Measurements from ENCODE around the gene C2CD5.

Gene C2CD5

DNA sequence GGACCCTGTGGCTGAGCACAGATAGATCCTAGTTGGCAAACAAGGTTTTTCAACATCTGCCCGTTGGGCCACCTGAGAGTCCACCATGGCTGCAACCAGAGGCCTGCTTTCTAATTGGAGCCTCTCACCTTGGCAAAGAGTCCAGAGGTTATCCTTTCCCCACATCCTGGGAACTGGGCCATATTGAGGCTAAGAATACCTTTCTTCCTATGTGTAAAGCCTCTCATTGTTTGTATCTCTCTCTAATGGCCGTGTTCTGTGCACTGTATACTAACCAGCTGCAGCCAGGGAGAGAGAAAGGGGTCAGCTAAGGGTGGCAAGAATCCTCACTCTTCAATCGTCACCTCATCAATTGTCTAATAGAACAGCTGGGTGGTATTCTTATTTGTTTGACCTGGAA is 130.8 kb downstream of the C2CD5 start:
- no peak for DNase-seq

DNA sequence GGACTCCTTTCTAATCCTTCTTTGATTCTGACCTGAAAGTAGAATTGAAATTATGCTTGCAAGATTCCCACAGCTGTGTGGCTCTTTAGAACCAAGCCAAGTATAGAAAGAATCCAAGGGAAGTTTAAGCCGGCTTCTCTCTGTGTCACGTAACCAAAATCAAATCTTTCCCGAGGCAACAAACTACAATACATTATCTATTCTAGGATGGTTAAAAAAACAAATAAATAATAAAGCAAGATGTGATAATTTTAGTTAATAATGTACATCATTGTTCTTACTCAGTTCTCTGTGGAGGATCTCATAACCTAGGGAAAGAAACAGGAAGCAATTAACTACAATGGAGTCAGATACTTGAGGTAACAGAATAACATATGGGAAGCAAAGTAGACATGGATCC is 131.8 kb downstream of the C2CD5 start:
- no peak for DNase-seq

DNA sequence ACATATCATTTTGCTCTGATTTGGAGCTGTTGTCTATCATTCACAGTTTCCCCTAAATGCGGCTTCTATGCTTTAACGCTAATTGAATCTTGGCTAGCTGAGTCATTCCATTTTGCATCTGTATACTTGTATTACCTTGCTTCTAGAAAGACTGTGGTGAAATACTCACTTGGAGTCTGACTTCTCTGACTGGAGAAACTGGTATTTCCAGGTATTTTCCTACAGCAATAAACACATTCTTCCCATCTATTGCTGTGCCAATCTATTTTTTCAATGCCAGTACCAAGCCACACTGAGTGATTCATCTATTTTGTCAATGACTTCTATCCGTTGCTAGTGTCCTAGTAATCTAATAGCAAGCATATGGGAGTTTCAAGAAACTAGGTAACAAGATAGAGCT is 133.9 kb downstream of the C2CD5 start:
- no peak for DNase-seq

DNA sequence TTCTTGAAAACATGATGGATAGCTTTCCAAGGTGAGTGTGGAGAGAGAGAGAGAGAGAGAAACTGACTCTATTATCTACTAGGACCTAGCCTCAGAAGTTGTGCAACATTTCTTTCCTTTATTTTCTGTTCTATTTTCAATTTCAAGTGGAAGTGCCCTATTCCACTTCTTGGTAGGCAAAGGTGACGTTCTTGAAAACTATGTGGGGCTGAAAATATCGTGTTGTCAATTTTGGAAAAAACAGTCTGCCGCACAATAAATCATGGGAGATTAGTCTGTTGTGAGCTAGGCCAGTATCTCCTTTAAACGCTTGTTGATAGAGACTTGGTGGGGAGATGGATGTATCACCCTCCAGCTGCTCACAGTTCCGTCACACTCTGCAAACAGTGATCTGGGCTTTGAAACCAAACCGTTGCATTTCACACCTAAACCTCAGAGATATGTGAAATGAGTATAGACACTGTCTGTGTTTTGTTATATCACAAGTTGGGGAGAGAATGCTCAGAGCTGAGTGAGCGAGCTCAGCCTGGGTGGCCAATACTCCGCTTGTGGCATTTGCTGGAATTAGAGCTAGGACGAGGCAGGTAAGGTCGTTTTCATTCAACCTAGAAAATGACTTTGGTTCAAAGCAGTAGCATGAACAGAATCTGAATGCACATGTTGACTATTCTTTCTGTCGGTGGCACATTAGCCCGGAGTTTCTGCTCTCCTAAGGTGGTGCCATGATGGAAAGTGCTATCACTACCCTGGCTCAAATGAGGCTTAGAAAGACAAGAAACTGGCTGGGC is 134.8 kb downstream of the C2CD5 start:
- peak; percentile 38 for DNase-seq

DNA sequence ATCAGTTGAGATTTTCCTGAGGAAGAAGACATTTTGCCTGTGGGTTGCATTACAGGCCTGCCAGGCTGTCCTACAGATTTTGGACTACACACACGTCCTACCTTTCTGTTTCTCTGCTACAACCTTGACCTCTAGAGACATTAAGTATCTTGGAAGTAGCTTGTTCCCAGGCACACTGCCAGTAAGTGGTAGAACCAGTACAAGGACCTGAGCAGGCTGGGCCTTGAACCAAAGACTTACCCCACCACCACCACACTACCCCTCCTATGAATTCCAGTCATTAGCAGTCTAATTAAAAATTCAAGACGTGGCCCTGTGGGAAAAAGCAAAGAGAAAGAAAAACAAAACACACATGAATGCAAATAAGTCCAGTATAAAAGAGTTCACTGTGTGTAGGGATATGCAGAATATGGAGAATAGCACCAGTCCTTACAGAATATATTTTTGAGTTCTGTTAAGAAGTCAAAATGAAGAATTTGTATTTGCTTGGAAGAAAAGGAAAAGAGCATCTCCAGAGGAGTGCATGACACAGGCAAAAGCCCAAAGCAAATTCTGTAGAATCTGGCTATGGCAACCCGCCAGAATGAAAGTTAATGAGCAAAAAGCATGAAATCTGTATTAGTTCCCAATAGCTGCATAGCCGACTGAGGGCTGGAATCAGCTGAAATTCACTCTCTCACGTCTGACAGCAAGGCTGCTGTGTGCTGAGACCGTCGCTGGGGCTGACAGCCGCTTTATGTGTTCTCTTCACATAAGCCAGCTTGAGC is 135.5 kb downstream of the C2CD5 start:
- peak; percentile 1 for DNase-seq

DNA sequence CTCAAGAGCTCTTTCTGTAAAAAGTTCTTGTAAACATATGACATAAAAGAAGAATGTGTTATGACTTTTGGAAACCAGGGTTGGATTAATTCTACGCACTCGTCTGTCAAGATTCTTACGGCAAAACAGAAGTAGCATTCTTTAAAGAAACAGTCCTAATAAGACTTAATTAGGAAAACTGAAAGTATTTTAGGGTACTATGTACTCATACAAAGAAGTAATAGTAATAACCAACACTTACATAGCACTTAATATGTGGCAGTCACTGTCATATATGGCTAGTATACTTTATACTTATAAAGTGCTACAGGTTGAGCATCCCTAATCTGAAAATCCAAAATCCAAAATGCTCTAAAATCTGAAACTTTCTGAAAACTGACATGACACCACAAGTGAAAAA is 136.9 kb downstream of the C2CD5 start:
- no peak for DNase-seq

DNA sequence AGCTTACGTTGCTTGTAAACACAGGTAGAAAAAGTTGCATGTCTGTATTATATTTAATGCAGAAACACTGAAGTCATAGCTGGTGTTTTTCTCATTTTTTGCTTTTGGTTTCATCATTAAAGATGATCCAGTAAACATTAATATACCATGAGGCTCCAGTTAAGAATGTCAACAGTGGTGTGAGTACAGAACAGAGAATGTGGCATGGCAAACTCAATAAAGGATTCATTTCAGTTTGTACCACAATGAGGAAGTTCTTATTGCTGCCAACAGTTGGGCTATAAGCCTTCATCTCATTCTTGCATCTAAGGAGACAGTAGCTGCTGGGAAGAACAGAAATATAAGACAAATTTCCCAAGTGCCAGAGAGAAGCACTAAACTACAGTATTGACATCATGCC is 137.7 kb downstream of the C2CD5 start:
- DNase-seq, result no peak

DNA sequence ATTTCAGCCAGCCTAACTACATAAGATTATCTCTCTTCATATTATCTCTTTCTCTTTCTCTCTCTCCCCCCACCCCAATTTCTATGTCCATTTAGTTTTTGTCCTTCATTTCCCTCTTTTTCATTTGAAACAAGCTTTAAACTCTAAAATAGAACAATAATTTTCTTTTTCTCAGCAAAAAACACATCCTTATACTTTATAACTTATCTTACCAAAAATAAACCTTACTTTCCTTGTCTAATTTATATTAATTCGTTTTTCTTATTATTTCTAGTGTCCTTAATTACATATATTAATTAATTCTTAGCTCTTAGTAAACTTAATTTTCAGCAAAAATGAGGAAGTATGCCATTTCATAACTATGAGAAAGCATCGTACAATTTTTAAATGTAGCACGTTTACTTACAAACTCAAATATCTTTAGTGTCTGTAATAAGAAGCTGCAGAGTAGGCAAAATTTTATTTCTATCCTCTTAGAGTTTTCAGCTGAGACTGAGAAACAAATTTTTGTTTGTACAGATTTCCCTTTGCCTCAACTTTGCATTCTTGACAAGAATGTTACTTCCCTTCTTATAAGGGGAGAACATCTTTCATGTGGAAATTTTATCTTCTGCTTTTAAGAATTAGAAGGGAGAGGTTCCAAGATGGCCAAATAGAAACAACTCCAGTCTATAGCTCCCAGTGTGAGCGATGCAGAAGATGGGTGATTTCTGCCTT is 144.7 kb downstream of the C2CD5 start:
- no peak for DNase-seq
